ENCODE results near the gene SDHA.
"Not testable (repeated sequence)": the region's sequence is repeated elsewhere in the genome, so short reads cannot be mapped to it uniquely, and the experiment has no call there.

SDHA gene

GRCh38 chr5:267716-268115 is 49.6 kb downstream of the SDHA start:
- DNase-seq = no peak
- no peak for TF ChIP-seq CTCF (IDR thresholded peaks at IDR 0.05; ENCODE audit: low read depth, low read length)
- no peak overlapping the region for H3K27ac ChIP-seq
- no peaks in the 10 kb centered on the region for H3K27me3 ChIP-seq (ENCODE audit: insufficient read depth, low read depth, severe bottlenecking)
- no peak overlapping the region for H3K4me3 ChIP-seq (ENCODE audit: low read depth, low read length)
- H3K36me3 ChIP-seq = peaks cover 24% of the 10 kb centered on the region
- H3K9me3 ChIP-seq (ENCODE audit: severe bottlenecking) = no peaks in the 10 kb centered on the region

DNA sequence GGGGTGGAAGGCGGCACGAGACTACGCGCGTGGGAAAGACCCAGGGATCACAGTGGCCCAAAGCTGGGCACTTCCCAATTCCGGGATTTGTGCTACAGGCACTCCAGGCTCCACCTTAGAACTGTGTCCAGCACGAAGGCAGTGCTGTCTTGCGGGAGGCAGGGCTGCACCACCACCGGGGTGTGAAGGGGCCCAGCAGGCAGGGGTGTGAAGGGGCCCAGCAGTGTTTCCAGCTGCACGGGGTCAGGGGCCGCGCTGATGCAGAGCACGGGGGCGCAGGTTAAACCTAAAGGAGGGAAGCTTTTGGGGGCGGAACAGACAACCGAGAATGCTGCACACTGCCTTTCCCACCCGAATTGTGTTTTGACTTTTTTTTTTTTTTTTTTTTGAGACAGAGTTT is 52.2 kb downstream of the SDHA start:
- DNase-seq = no peak
- H3K9me3 ChIP-seq (ENCODE audit: severe bottlenecking) = no peaks in the 10 kb centered on the region
- H3K27me3 ChIP-seq (ENCODE audit: insufficient read depth, low read depth, severe bottlenecking) = no peaks in the 10 kb centered on the region
- H3K27ac ChIP-seq = no peak overlapping the region
- TF ChIP-seq CTCF (IDR thresholded peaks at IDR 0.05; ENCODE audit: low read depth, low read length) = no peak
- peaks cover 13% of the 10 kb centered on the region for H3K36me3 ChIP-seq
- H3K4me3 ChIP-seq (ENCODE audit: low read depth, low read length) = no peak overlapping the region

- Histone ChIP-seq H3K27ac (peak overlapping the region; percentile 74), H3K36me3 (peaks cover 21% of the 10 kb centered on the region), H3K4me3 (ENCODE audit: low read depth, low read length) (peak overlapping the region; percentile 89)
- H3K27me3 ChIP-seq (ENCODE audit: insufficient read depth, low read depth, severe bottlenecking); DNase-seq; H3K9me3 ChIP-seq (ENCODE audit: severe bottlenecking): not testable (repeated sequence)
These were observed 53.7 kb downstream of the SDHA start for GRCh38 chr5:271828-272167.

- H3K9me3 ChIP-seq (ENCODE audit: severe bottlenecking); H3K4me3 ChIP-seq (ENCODE audit: low read depth, low read length); H3K27me3 ChIP-seq (ENCODE audit: insufficient read depth, low read depth, severe bottlenecking); DNase-seq; H3K27ac ChIP-seq: not testable (repeated sequence)
- peaks cover 19% of the 10 kb centered on the region for H3K36me3 ChIP-seq
These were observed 55.0 kb downstream of the SDHA start for GRCh38 chr5:273091-273490.

GRCh38 chr5:273491-273890 is 55.4 kb downstream of the SDHA start:
- not testable (repeated sequence) for H3K27me3 ChIP-seq (ENCODE audit: insufficient read depth, low read depth, severe bottlenecking); H3K9me3 ChIP-seq (ENCODE audit: severe bottlenecking); DNase-seq; H3K27ac ChIP-seq; H3K4me3 ChIP-seq (ENCODE audit: low read depth, low read length)
- H3K36me3 ChIP-seq = peaks cover 19% of the 10 kb centered on the region

GRCh38 chr5:274346-274745 is 56.2 kb downstream of the SDHA start:
- not testable (repeated sequence) for H3K9me3 ChIP-seq (ENCODE audit: severe bottlenecking); DNase-seq; H3K27ac ChIP-seq; H3K27me3 ChIP-seq (ENCODE audit: insufficient read depth, low read depth, severe bottlenecking); H3K4me3 ChIP-seq (ENCODE audit: low read depth, low read length)
- peaks cover 22% of the 10 kb centered on the region for H3K36me3 ChIP-seq

DNA sequence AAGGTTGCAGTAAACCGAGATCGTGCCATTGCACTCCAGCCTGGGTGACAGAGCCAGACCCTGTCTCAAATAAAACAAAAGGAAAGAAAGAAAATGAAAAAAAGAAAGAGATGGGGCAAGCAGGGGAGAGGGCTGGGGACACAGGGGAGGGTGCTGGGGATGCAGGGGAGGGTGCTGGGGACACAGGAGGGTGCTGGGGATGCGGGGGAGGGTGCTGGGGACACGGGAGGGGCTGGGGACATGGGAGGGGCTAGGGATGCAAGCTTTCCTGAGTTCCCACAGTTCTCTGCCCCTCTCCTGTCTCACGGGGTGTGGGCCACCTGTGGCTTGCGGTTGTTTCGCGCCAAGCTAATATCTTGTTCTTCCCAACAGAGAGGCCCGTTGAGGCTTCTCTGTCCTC is 60.5 kb downstream of the SDHA start:
- peaks cover 8% of the 10 kb centered on the region for H3K9me3 ChIP-seq (ENCODE audit: severe bottlenecking)
- no peaks in the 10 kb centered on the region for H3K27me3 ChIP-seq (ENCODE audit: insufficient read depth, low read depth, severe bottlenecking)
- H3K36me3 ChIP-seq = peaks cover 26% of the 10 kb centered on the region
- no peak for DNase-seq
- no peak overlapping the region for H3K27ac ChIP-seq
- no peak for TF ChIP-seq CTCF (IDR thresholded peaks at IDR 0.05; ENCODE audit: low read depth, low read length)
- H3K4me3 ChIP-seq (ENCODE audit: low read depth, low read length) = no peak overlapping the region

- H3K27ac ChIP-seq; H3K4me3 ChIP-seq (ENCODE audit: low read depth, low read length); H3K9me3 ChIP-seq (ENCODE audit: severe bottlenecking); H3K27me3 ChIP-seq (ENCODE audit: insufficient read depth, low read depth, severe bottlenecking); DNase-seq: not testable (repeated sequence)
- peaks cover 26% of the 10 kb centered on the region for H3K36me3 ChIP-seq
These were observed 61.0 kb downstream of the SDHA start for GRCh38 chr5:279051-279665.
